ENCODE measurements around the gene HEBP1.

GRCh38 chr12:12986775-12987331 is 13.2 kb downstream of the HEBP1 start:
- TF ChIP-seq POLR2AphosphoS5 (IDR thresholded peaks at IDR 0.05; ENCODE audit: low read depth, low read length) (no peak), CTCF (IDR thresholded peaks at IDR 0.05) (no peak), SIN3A (IDR thresholded peaks at IDR 0.05; ENCODE audit: borderline replicate concordance, insufficient read depth, low read depth, low read length) (no peak)
